Neural progenitor cell (in vitro differentiated cells): Measurements from ENCODE around the gene PSMB5. TPM values are rescaled to one million over a fixed set of nuclear protein-coding genes. Genes with fewer than 3 reads are reported as not detected.

ENCODE experiments used
- DNase-seq: peaks from one replicate; pipeline ENCODE4 v3.0.0-alpha.2; 2016; ENCODE audit warnings: low spot score
- H2AFZ ChIP-seq: fragments of 200-600 bp; sonication (generic); replicated peaks from 2 replicates; pipeline ENCODE4 v1.6.1; 2016; ENCODE audit warnings: antibody characterized with exemption
- H3F3A ChIP-seq: fragments of 200-600 bp; sonication (generic); 2 replicates; pipeline ENCODE4 v1.6.1; 2016; ENCODE audit warnings: antibody characterized with exemption, low read depth
- H3K27ac ChIP-seq: fragments of 200-600 bp; sonication (generic); 2 replicates; pipeline ENCODE4 v1.5.1; 2016; ENCODE audit warnings: mild to moderate bottlenecking
- H3K27me3 ChIP-seq: fragments of 200-600 bp; sonication (generic); 2 replicates; pipeline ENCODE4 v1.6.1; 2016; ENCODE audit warnings: mild to moderate bottlenecking, moderate library complexity
- H3K36me3 ChIP-seq: fragments of 200-600 bp; sonication (generic); 2 replicates; pipeline ENCODE4 v1.5.1; 2016
- H3K4me1 ChIP-seq: fragments of 200-600 bp; sonication (generic); 2 replicates; pipeline ENCODE4 v1.6.1; 2016; ENCODE audit warnings: mixed run types
- H3K4me2 ChIP-seq: fragments of 200-600 bp; sonication (generic); 2 replicates; pipeline ENCODE4 v1.6.1; 2016
- H3K4me3 ChIP-seq: fragments of 200-600 bp; sonication (generic); 2 replicates; pipeline ENCODE4 v1.5.1; 2016
- H3K79me2 ChIP-seq: fragments of 200-600 bp; sonication (generic); 2 replicates; pipeline ENCODE4 v1.6.1; 2016; ENCODE audit warnings: low read depth
- H3K9ac ChIP-seq: fragments of 200-600 bp; sonication (generic); 2 replicates; pipeline ENCODE4 v1.6.1; 2016
- H3K9me3 ChIP-seq: fragments of 200-600 bp; sonication (generic); 2 replicates; pipeline ENCODE4 v1.5.1; 2016; ENCODE audit warnings: low read depth
- H4K20me1 ChIP-seq: fragments of 200-600 bp; sonication (generic); 2 replicates; pipeline ENCODE4 v1.6.1; 2016; ENCODE audit warnings: low read depth
- H3K27ac Mint-ChIP-seq: 3 replicates; pipeline ENCODE4 v1.8.0; 2021; ENCODE audit warnings: mixed read lengths
- H3K27me3 Mint-ChIP-seq: 2 replicates; pipeline ENCODE4 v1.8.0; 2022; ENCODE audit warnings: low read depth, mild to moderate bottlenecking, inconsistent platforms, moderate library complexity, mixed read lengths; ENCODE audit not compliant: insufficient read depth
- H3K36me3 Mint-ChIP-seq: 3 replicates; pipeline ENCODE4 v1.8.0; 2021; ENCODE audit warnings: mixed read lengths
- H3K4me1 Mint-ChIP-seq: 3 replicates; pipeline ENCODE4 v1.8.0; 2021; ENCODE audit warnings: mixed read lengths
- H3K4me3 Mint-ChIP-seq: 3 replicates; pipeline ENCODE4 v1.8.0; 2021; ENCODE audit warnings: mild to moderate bottlenecking, moderate library complexity, mixed read lengths
- H3K9me3 Mint-ChIP-seq: 3 replicates; pipeline ENCODE4 v1.8.0; 2020; ENCODE audit warnings: mixed read lengths
- EZH2 ChIP-seq: fragments of 200-600 bp; sonication (generic); IDR thresholded peaks from 2 replicates; pipeline ENCODE4 v1.6.1; 2017; ENCODE audit warnings: antibody characterized with exemption, mild to moderate bottlenecking, moderate library complexity
- EZH2phosphoT487 ChIP-seq: fragments of 200-600 bp; sonication (generic); IDR thresholded peaks from 2 replicates; pipeline ENCODE4 v1.6.1; 2017; ENCODE audit warnings: antibody characterized with exemption
- total RNA-seq: library from RNA; depleted of rRNA; stranded (reverse); fragments of >200 nt; gene quantifications from 2 replicates; pipeline ENCODE4 v1.2.3, GENCODE V29; 2015; ENCODE audit warnings: low replicate concordance
- TF ChIP-seq, protein P1 (sequence below): fragments of 200-600 bp; sonication (generic); IDR thresholded peaks from 2 replicates; pipeline ENCODE4 v1.5.1; 2017; ENCODE audit warnings: antibody characterized with exemption, mild to moderate bottlenecking

The PSMB5 gene
- total RNA-seq, 1 donor from 2014 or later, result 154 TPM

DNA sequence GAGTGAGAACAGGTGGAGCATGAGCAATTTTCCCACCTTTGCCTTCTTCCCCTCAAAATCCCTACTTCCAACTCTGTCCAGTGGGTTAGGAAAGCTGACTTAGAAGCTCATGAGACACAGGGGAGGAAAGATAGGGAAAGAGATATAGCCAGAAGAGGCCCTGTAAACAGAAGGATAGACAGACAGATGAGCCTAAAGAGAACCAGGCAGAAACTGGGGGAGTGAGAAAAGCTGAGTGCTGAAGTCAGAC lies 57.3 kb downstream of the PSMB5 start:
- Histone ChIP-seq H3K4me1 (peaks cover 51% of the 10 kb centered on the region), H3K27ac (peak overlapping the region; percentile 99), H3K27me3 (no peaks in the 10 kb centered on the region), H3K4me3 (peak overlapping the region; percentile 31), H3K4me2 (peak overlapping the region; percentile 92), H3K9ac (peak overlapping the region; percentile 12), H3K9me3 (no peaks in the 10 kb centered on the region), H4K20me1 (peaks cover 85% of the 10 kb centered on the region), H3K36me3 (peaks cover 7% of the 10 kb centered on the region), H2AFZ (no peak overlapping the region), H3F3A (peaks cover 79% of the 10 kb centered on the region), H3K79me2 (peaks cover 92% of the 10 kb centered on the region)
- no peak for TF ChIP-seq EZH2
- TF ChIP-seq, protein P1, sequence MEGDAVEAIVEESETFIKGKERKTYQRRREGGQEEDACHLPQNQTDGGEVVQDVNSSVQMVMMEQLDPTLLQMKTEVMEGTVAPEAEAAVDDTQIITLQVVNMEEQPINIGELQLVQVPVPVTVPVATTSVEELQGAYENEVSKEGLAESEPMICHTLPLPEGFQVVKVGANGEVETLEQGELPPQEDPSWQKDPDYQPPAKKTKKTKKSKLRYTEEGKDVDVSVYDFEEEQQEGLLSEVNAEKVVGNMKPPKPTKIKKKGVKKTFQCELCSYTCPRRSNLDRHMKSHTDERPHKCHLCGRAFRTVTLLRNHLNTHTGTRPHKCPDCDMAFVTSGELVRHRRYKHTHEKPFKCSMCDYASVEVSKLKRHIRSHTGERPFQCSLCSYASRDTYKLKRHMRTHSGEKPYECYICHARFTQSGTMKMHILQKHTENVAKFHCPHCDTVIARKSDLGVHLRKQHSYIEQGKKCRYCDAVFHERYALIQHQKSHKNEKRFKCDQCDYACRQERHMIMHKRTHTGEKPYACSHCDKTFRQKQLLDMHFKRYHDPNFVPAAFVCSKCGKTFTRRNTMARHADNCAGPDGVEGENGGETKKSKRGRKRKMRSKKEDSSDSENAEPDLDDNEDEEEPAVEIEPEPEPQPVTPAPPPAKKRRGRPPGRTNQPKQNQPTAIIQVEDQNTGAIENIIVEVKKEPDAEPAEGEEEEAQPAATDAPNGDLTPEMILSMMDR, result no peak
- no peak for TF ChIP-seq EZH2phosphoT487
- no peak for DNase-seq
- Mint-ChIP-seq H3K4me1 (peaks cover 61% of the 10 kb centered on the region), H3K4me3 (peak overlapping the region; percentile 90), H3K9me3 (no peaks in the 10 kb centered on the region), H3K27me3 (peaks cover 21% of the 10 kb centered on the region), H3K27ac (peak overlapping the region; percentile 98), H3K36me3 (peaks cover 48% of the 10 kb centered on the region)

DNA sequence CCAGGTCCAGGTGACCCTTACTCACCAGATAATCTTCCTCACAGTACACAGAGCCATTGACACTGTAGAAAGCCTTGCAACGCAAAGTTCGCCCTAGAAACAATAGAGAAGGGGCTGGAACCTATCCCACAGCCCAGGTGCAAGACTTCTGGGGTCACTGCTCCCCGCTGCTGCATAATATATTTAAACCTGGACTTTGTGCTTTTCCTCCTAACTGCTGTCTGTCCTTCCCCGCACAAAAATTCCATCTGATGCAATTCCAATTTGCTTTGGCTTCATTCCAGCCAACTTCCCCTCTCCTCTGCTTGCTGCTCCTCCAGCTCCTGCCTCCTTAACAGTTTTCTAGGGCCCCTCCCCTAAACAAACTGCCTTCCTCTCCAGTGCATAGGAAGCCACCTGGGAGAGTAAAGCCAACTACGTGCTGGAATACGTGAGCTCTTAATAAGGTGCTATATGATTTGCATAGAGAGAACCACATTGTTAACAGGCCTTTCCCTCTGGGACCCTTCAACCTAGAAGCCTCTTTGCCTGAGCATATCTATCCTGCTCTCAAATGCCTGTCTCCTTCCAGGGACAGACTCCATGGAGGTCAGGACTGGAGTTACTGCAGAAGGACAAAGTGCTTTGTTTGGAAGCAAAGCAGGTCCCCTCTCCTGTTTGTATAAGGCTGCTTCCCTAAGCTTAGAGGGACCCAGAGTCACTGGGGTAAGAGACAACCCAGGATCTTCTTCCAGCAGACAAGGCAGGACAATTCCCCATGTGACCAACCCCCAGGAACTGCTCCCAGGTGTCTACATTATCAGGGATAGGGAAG lies 57.9 kb downstream of the PSMB5 start:
- Histone ChIP-seq H3K79me2 (peaks cover 87% of the 10 kb centered on the region), H3K9me3 (no peaks in the 10 kb centered on the region), H3K27ac (peak overlapping the region; percentile 99), H2AFZ (no peak overlapping the region), H3K9ac (peak overlapping the region; percentile 12), H3F3A (peaks cover 84% of the 10 kb centered on the region), H3K4me1 (peaks cover 51% of the 10 kb centered on the region), H3K36me3 (peaks cover 12% of the 10 kb centered on the region), H3K4me3 (peak overlapping the region; percentile 31), H3K27me3 (no peaks in the 10 kb centered on the region), H4K20me1 (peaks cover 88% of the 10 kb centered on the region), H3K4me2 (peak overlapping the region; percentile 92)
- peaks cover 61% of the 10 kb centered on the region for H3K4me1 Mint-ChIP-seq
- no peak for DNase-seq
- TF ChIP-seq EZH2, result no peak
- no peaks in the 10 kb centered on the region for H3K9me3 Mint-ChIP-seq
- H3K4me3 Mint-ChIP-seq, result peak overlapping the region; percentile 90
- peaks cover 22% of the 10 kb centered on the region for H3K27me3 Mint-ChIP-seq
- peak overlapping the region; percentile 98 for H3K27ac Mint-ChIP-seq
- H3K36me3 Mint-ChIP-seq, result peaks cover 52% of the 10 kb centered on the region

Other genes starting within 250 kb of the PSMB5 start
- gene SLC7A7, start 219.5 kb downstream of the PSMB5 start, total RNA-seq, result 2.8 and 5.6 TPM in 2 replicates
- 28.1 and 71.5 TPM in 2 replicates for gene MRPL52, start 205.0 kb downstream of the PSMB5 start, total RNA-seq
- gene MMP14, start 198.3 kb downstream of the PSMB5 start, total RNA-seq, result 15.1 and 25.2 TPM in 2 replicates
- gene LRP10, start 163.2 kb downstream of the PSMB5 start, total RNA-seq, result 0.92 and 4.2 TPM in 2 replicates
- gene REM2, start 151.7 kb downstream of the PSMB5 start, total RNA-seq, result 1.7 and 3.3 TPM in 2 replicates
- 139 and 170 TPM in 2 replicates for gene RBM23, start 115.8 kb downstream of the PSMB5 start, total RNA-seq
- gene PRMT5, start 105.5 kb downstream of the PSMB5 start, total RNA-seq, result 54.6 and 97.6 TPM in 2 replicates
- gene HAUS4, start 77.8 kb downstream of the PSMB5 start, total RNA-seq, result 93.3 and 103 TPM in 2 replicates
- gene AJUBA, start 52.3 kb downstream of the PSMB5 start, total RNA-seq, result 99.6 and 147 TPM in 2 replicates
- 8.2 and 11.0 TPM in 2 replicates for gene C14orf93, start 24.8 kb downstream of the PSMB5 start, total RNA-seq
- not detected in 2 replicates for gene PSMB11, start 7.3 kb upstream of the PSMB5 start, total RNA-seq
- 15.0 and 35.9 TPM in 2 replicates for gene CDH24, start 22.6 kb upstream of the PSMB5 start, total RNA-seq
- 184 and 215 TPM in 2 replicates for gene ACIN1, start 60.2 kb upstream of the PSMB5 start, total RNA-seq
- 32.0 and 37.5 TPM in 2 replicates for gene C14orf119, start 60.6 kb upstream of the PSMB5 start, total RNA-seq
- 0.06 TPM in 1 of 2 replicates, not detected in the other for gene CIROP, start 70.1 kb upstream of the PSMB5 start, total RNA-seq
- gene CEBPE, start 84.4 kb upstream of the PSMB5 start, total RNA-seq, result not detected in 2 replicates
- 56.5 and 83.7 TPM in 2 replicates for gene SLC7A8, start 148.8 kb upstream of the PSMB5 start, total RNA-seq
- 0.50 TPM in 1 of 2 replicates, not detected in the other for gene RNF212B, start 203.0 kb upstream of the PSMB5 start, total RNA-seq